ENCODE measurements around the gene TSPAN9. TPM values are rescaled to one million over a fixed set of nuclear protein-coding genes. Genes with fewer than 3 reads are reported as not detected.

TSPAN9 gene
- total and polyA plus RNA-seq, 2 donors = 33.3 to 50.4 TPM

- no peak for DNase-seq (ENCODE audit: extremely low spot score)
- Histone ChIP-seq H3K27ac (ENCODE audit: low read depth) (no peak overlapping the region), H3K36me3 (ENCODE audit: insufficient read depth) (no peaks in the 10 kb centered on the region), H3K4me3 (ENCODE audit: low read depth, low read length) (no peak overlapping the region), H3K4me1 (ENCODE audit: insufficient read depth) (peaks cover 2% of the 10 kb centered on the region)
- 98% methylated on average over 22 of the region's 22 CpGs for WGBS
These were observed 68.5 kb downstream of the TSPAN9 start for GRCh38 chr12:3145546-3146310.

DNA sequence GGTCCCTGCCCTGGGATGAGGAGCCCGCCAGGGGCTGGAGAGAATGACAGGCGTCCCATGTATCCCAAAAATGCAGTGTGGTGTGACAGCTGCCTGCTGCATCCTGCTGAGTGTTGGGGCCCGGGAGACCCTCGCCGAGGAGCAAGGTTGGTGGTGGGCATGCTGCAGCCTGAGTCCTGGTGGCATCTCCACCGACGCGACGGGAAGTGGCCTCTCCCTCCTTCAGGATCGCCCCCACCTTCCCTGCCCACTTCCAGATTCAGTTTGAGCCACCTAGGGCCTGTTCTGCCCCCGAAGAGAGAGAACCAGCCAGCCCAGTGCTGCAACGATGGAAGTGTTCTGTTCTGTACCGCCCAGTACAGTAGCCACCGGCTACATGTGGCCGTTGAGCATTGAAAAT is 70.1 kb downstream of the TSPAN9 start:
- 96% methylated on average over 15 of the region's 15 CpGs for WGBS
- Histone ChIP-seq H3K4me1 (ENCODE audit: insufficient read depth) (peaks cover 2% of the 10 kb centered on the region), H3K4me3 (ENCODE audit: low read depth, low read length) (no peak overlapping the region), H3K36me3 (ENCODE audit: insufficient read depth) (no peaks in the 10 kb centered on the region), H3K27ac (ENCODE audit: low read depth) (no peak overlapping the region)
- DNase-seq (ENCODE audit: extremely low spot score) = no peak

DNA sequence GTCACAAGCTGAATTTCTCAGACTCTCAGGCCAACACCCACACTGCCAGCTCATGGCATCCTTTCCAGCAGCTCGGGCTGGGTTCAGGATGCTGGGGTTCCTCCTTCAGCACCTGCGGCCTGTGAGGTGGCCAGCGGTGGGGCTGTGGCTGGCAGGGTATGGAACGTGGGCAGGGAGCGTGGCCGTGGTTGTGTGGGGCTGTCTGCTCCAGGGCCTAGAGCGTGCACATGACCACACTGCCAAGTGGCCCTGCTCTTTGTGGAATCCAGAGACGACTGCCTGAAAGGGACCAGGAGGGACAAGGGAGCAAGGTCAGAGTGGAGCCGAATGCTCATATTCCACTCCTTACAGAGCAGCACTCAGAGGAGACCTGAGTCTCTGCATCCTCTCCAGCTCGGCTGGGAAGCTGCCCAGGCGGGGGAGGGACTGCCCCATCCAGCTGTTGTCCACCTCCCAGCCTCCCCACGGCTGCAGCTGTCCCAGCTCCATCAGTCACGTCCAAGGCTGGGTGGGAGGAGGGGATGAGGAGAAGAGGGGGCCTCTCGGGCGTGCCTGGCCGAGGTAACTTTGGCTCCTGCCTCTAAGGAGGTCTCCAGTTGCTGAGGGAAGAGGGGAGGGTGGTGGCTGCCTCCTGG is 71.3 kb downstream of the TSPAN9 start:
- Histone ChIP-seq H3K36me3 (ENCODE audit: insufficient read depth) (no peaks in the 10 kb centered on the region), H3K4me3 (ENCODE audit: low read depth, low read length) (no peak overlapping the region), H3K27ac (ENCODE audit: low read depth) (no peak overlapping the region), H3K4me1 (ENCODE audit: insufficient read depth) (peaks cover 2% of the 10 kb centered on the region)
- DNase-seq (ENCODE audit: extremely low spot score) = no peak
- 65% methylated on average over 16 of the region's 16 CpGs for WGBS

DNA sequence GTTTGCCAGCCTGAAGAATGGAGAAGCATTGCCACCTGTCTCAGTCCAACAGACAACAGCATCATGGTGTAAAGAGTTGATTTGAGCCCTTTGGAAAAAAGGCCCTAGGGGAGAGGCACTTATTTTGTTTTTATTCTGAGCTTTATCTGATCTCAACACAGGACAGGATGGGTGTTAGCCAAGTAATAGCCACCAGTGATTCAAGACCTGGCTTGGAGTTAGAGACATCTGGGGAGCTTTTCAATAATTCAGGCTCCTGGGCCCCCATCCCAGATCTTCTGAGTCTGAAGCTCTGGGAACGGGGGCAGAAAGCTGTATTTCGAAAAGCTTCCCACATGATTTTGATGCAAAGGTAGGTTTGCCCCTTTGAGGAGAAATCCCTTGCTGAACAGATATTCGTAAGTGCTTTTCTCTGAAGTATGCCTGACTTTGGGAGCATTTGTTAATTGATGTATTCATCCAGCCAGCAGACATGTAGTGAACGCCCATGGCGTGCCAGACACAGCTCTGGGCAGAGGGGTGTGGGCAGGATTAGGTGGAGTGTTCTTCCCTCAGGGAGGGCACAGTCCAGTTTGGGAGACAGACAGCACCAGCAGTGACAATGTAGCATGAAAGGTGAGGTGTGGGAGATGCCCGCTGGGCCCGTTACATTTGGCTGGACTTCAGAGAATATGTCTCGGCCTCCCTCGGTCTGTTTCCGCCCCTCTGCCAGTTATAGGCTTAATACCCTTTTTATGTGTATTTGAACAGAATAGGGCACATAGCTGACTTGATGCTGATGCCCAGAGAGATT is 72.5 kb downstream of the TSPAN9 start:
- Histone ChIP-seq H3K36me3 (ENCODE audit: insufficient read depth) (no peaks in the 10 kb centered on the region), H3K27ac (ENCODE audit: low read depth) (no peak overlapping the region), H3K4me3 (ENCODE audit: low read depth, low read length) (no peak overlapping the region), H3K4me1 (ENCODE audit: insufficient read depth) (peaks cover 2% of the 10 kb centered on the region)
- WGBS = 84% methylated on average over 10 of the region's 10 CpGs
- no peak for DNase-seq (ENCODE audit: extremely low spot score)

DNA sequence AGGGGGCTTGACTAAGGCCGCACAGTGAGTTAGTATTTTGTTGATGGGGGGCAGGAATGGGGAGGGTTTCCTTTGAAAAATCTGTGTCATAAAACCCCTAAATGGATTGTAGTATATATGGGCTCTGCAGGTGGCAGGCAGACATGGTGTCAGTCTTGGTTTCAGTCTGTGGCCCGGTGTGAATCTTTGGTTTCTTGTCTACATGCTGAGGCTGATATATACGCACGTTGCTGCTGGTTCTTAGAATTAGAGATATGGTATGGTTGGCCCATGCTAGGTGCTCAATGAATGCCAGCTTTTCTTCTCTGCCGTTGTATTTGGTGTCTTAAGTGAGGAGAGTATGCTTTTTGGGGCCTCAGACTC is 73.1 kb downstream of the TSPAN9 start:
- H3K4me3 ChIP-seq (ENCODE audit: low read depth, low read length) = no peak overlapping the region
- H3K27ac ChIP-seq (ENCODE audit: low read depth) = no peak overlapping the region
- H3K36me3 ChIP-seq (ENCODE audit: insufficient read depth) = no peaks in the 10 kb centered on the region
- WGBS = 79% methylated on average over 5 of the region's 5 CpGs
- DNase-seq (ENCODE audit: extremely low spot score) = no peak
- peaks cover 2% of the 10 kb centered on the region for H3K4me1 ChIP-seq (ENCODE audit: insufficient read depth)

DNA sequence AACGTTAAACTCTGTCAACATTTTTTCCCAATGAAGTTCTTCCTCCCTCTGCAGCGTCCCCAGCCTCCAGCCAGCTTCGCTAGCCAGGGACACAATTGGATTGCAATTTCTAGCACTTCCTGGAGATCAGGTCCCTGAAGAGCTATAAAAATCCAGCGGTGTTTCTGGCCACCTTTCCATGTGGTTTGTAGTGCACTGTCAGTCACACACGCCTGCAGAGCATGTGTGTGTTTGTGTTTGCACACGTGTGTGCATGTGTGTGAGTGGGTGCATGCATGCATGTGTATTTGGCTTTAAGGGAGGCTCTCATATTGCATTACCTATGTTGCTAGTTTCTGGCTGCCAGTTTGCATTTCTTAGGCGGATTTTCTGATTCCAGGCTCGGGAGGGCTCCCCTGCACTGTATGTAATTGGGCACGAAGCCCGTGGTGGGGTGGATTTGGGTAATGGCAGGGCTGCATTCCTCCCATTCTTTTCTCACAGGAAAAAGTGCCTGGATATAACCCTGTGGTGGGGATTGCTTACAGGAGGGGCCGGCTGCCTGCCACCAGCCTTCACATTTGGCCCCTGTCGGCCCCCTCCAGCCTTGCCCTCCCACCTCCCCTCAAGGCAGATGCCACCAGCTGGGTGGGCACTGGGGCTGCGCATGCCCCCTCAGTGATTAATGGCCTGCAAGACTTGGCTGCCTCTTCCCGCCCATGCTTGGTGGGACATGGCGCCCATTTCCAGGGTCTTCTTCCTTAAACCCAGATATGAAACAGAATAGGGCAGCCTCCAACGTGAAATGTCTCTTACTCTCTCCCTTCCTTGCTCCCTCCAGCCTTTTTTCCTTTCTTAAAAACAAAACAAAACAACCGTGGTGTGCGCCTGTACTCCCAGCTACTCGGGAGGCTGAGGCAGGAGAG is 74.0 kb downstream of the TSPAN9 start:
- 52% methylated on average over 19 of the region's 19 CpGs for WGBS
- H3K27ac ChIP-seq (ENCODE audit: low read depth) = no peak overlapping the region
- H3K4me1 ChIP-seq (ENCODE audit: insufficient read depth) = peaks cover 2% of the 10 kb centered on the region
- no peaks in the 10 kb centered on the region for H3K36me3 ChIP-seq (ENCODE audit: insufficient read depth)
- H3K4me3 ChIP-seq (ENCODE audit: low read depth, low read length) = no peak overlapping the region
- no peak for DNase-seq (ENCODE audit: extremely low spot score)

GRCh38 chr12:3152011-3152511 is 74.9 kb downstream of the TSPAN9 start:
- Histone ChIP-seq H3K4me1 (ENCODE audit: insufficient read depth) (peaks cover 2% of the 10 kb centered on the region), H3K36me3 (ENCODE audit: insufficient read depth) (no peaks in the 10 kb centered on the region), H3K4me3 (ENCODE audit: low read depth, low read length) (no peak overlapping the region), H3K27ac (ENCODE audit: low read depth) (no peak overlapping the region)
- DNase-seq (ENCODE audit: extremely low spot score) = no peak
- WGBS = 68% methylated on average over 5 of the region's 5 CpGs

GRCh38 chr12:3152892-3153291 is 75.7 kb downstream of the TSPAN9 start:
- no peak overlapping the region for H3K27ac ChIP-seq (ENCODE audit: low read depth)

DNA sequence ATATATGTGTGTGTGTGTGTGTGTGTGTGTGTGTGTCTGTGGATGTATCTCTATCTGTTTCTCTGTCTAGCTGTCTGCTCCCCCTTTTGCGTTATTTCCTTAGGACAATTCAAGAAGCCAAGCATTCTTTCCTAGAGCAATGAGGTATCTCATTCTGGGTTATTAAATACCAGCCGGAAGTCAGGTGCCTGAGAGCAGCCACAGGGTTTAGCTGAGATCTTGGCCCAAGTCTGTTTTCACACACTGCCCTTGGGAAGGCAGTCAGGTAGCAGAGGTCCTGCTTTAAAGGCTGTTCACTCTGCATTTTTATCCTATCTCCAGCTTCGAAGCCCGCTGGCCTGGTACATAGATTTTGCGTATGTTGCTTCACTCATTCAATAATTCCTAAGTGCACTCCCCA is 76.8 kb downstream of the TSPAN9 start:
- DNase-seq (ENCODE audit: extremely low spot score) = no peak
- peaks cover 2% of the 10 kb centered on the region for H3K4me1 ChIP-seq (ENCODE audit: insufficient read depth)
- no peak overlapping the region for H3K4me3 ChIP-seq (ENCODE audit: low read depth, low read length)
- no peaks in the 10 kb centered on the region for H3K36me3 ChIP-seq (ENCODE audit: insufficient read depth)
- H3K27ac ChIP-seq (ENCODE audit: low read depth) = no peak overlapping the region
- 93% methylated on average over 5 of the region's 5 CpGs for WGBS

More at GRCh38 chr12:3152892-3153291, 75.7 kb downstream of the TSPAN9 start:
- peaks cover 2% of the 10 kb centered on the region for H3K4me1 ChIP-seq (ENCODE audit: insufficient read depth)
- DNase-seq (ENCODE audit: extremely low spot score) = no peak
- H3K36me3 ChIP-seq (ENCODE audit: insufficient read depth) = no peaks in the 10 kb centered on the region
- no peak overlapping the region for H3K4me3 ChIP-seq (ENCODE audit: low read depth, low read length)
- 78% methylated on average over 11 of the region's 11 CpGs for WGBS

DNA sequence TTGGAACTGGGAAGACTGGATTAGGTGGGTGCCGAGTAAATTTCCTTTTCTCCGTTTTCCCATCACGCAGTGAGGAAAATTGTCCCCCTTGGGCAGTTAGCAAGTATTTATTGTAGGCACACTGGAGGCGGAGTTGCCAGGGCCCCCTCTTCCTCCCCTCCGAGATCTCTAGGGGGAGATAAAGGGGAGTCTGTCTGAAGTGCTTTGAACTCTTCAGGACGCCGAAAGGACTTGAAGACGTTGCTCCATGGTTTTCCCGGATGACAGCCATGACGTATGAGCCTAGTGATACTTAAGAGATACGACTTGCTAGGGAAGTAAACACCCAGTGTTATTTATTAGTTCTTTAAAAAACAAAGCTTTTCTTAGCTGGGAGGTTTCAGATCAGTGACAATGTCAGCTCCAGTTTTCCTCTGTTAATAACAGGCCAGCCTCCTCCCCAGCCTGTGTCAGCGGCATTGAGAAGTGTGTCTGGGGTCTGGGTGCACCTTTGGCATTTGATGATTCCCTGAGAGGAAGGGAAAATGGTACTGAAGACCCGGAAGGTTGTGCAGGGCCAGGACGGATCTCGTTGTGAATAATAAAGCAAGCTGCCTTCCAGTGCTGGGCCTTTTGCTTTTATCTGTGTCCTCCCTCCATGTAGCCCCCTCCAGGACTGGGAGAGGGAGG is 78.7 kb downstream of the TSPAN9 start:
- H3K4me3 ChIP-seq (ENCODE audit: low read depth, low read length) = no peak overlapping the region
- no peaks in the 10 kb centered on the region for H3K4me1 ChIP-seq (ENCODE audit: insufficient read depth)
- no peak for DNase-seq (ENCODE audit: extremely low spot score)
- WGBS = 74% methylated on average over 15 of the region's 15 CpGs
- no peak overlapping the region for H3K27ac ChIP-seq (ENCODE audit: low read depth)
- H3K36me3 ChIP-seq (ENCODE audit: insufficient read depth) = no peaks in the 10 kb centered on the region

GRCh38 chr12:3157581-3158323 is 80.6 kb downstream of the TSPAN9 start:
- Histone ChIP-seq H3K4me1 (ENCODE audit: insufficient read depth) (no peaks in the 10 kb centered on the region), H3K36me3 (ENCODE audit: insufficient read depth) (no peaks in the 10 kb centered on the region), H3K4me3 (ENCODE audit: low read depth, low read length) (no peak overlapping the region), H3K27ac (ENCODE audit: low read depth) (no peak overlapping the region)
- no peak for DNase-seq (ENCODE audit: extremely low spot score)
- 85% methylated on average over 17 of the region's 17 CpGs for WGBS

- no peak overlapping the region for H3K27ac ChIP-seq (ENCODE audit: low read depth)
- no peak overlapping the region for H3K4me3 ChIP-seq (ENCODE audit: low read depth, low read length)
- H3K36me3 ChIP-seq (ENCODE audit: insufficient read depth) = no peaks in the 10 kb centered on the region
- no peaks in the 10 kb centered on the region for H3K4me1 ChIP-seq (ENCODE audit: insufficient read depth)
- WGBS = 58% methylated on average over 11 of the region's 11 CpGs
- DNase-seq (ENCODE audit: extremely low spot score) = no peak
These were observed 81.8 kb downstream of the TSPAN9 start for GRCh38 chr12:3158851-3159465.

All from urinary bladder (tissue), 4 donors.